Brain pericyte (primary cell): ENCODE data around the gene PKLR.
"Not testable (repeated sequence)": the region's sequence is repeated elsewhere in the genome, so short reads cannot be mapped to it uniquely, and the experiment has no call there.

Experiments
- DNase-seq: peaks from one replicate; pipeline ENCODE4 v3.0.0-alpha.2; 2012; ENCODE audit warnings: low read depth, low spot score

The PKLR gene

GRCh38 chr1:155301342-155301841 is at the start of gene PKLR:
Gene PKLR, minus strand, starts transcription at chr1:155301438. Its CDS starts 43 bp downstream, at chr1:155301395.
- no peak for DNase-seq

GRCh38 chr1:155342842-155343241 is 41.6 kb upstream of the PKLR start:
- no peak for DNase-seq

- DNase-seq: no peak
Observed at GRCh38 chr1:155339515-155340097, 38.4 kb upstream of the PKLR start.

GRCh38 chr1:155334962-155335361 is 33.7 kb upstream of the PKLR start:
- no peak for DNase-seq

GRCh38 chr1:155329980-155330598 is 28.9 kb upstream of the PKLR start:
- DNase-seq: no peak

- DNase-seq: not testable (repeated sequence)
Observed at GRCh38 chr1:155328856-155329255, 27.6 kb upstream of the PKLR start.

- DNase-seq: no peak
Observed at GRCh38 chr1:155327981-155328380, 26.7 kb upstream of the PKLR start.

GRCh38 chr1:155326631-155327037 is 25.4 kb upstream of the PKLR start:
- no peak for DNase-seq

- no peak for DNase-seq
Observed at GRCh38 chr1:155326020-155326526, 24.8 kb upstream of the PKLR start.

GRCh38 chr1:155325603-155325893 is 24.3 kb upstream of the PKLR start:
- no peak for DNase-seq

GRCh38 chr1:155324717-155325602 is 23.7 kb upstream of the PKLR start:
- DNase-seq: no peak

- peak; percentile 75 for DNase-seq
Observed at GRCh38 chr1:155324037-155324716, 22.9 kb upstream of the PKLR start.

GRCh38 chr1:155323729-155324036 is 22.4 kb upstream of the PKLR start:
- DNase-seq: peak; percentile 80

GRCh38 chr1:155322953-155323728 is 21.9 kb upstream of the PKLR start:
- DNase-seq: peak; percentile 80

GRCh38 chr1:155322571-155322952 is 21.3 kb upstream of the PKLR start:
- no peak for DNase-seq

- no peak for DNase-seq
Observed at GRCh38 chr1:155321639-155322503, 20.6 kb upstream of the PKLR start.

- no peak for DNase-seq
Observed at GRCh38 chr1:155320661-155321617, 19.7 kb upstream of the PKLR start, which contains the start of gene RUSC1. Gene RUSC1, plus strand, starts transcription at chr1:155320894. Its CDS starts 880 bp downstream, at chr1:155321774.

- DNase-seq: no peak
Observed at GRCh38 chr1:155320252-155320651, 19.0 kb upstream of the PKLR start.

GRCh38 chr1:155319536-155319935 is 18.3 kb upstream of the PKLR start:
- no peak for DNase-seq
